Lung (tissue), 12 donors: ENCODE measurements around the gene ERMARD. TPM values are rescaled to one million over a fixed set of nuclear protein-coding genes. Genes with fewer than 3 reads are reported as not detected.

ENCODE experiments used
- ATAC-seq: fragments of 200-7000 bp; cut with Tn5 transposase; one replicate; pipeline ENCODE4 v1.9.1; 2020; ENCODE audit warnings: moderate number of reproducible peaks; ENCODE audit not compliant: insufficient read depth, low FRiP score
- DNase-seq, 3 donors: peaks; one replicate each; pipeline ENCODE4 v3.0.0-alpha.2; 2013 to 2017
- H3K27ac ChIP-seq, 2 donors: one replicate each; pipeline ENCODE4 v1.5.1; 2013; ENCODE audit warnings: mild to moderate bottlenecking in 2 of 2, moderate library complexity in 2 of 2, control low read depth in 1 of 2, inconsistent platforms in 1 of 2, low read depth in 1 of 2, low read length in 1 of 2
- H3K27me3 ChIP-seq, 3 donors: one replicate each; pipeline ENCODE4 v1.5.1; 2013; ENCODE audit warnings: low read length in 2 of 3; ENCODE audit not compliant: control insufficient read depth in 3 of 3, insufficient read depth in 3 of 3
- H3K36me3 ChIP-seq, 4 donors: one replicate each; pipeline ENCODE4 v1.5.1; 2013; ENCODE audit warnings: low read length in 4 of 4, mild to moderate bottlenecking in 1 of 4, moderate library complexity in 1 of 4; ENCODE audit not compliant: control insufficient read depth in 4 of 4, insufficient read depth in 4 of 4
- H3K4me1 ChIP-seq, 5 donors: one replicate each; pipeline ENCODE4 v1.5.1; 2013; ENCODE audit warnings: low read length in 5 of 5, mild to moderate bottlenecking in 2 of 5, moderate library complexity in 1 of 5; ENCODE audit not compliant: control insufficient read depth in 5 of 5, insufficient read depth in 5 of 5
- H3K4me3 ChIP-seq: one replicate; pipeline ENCODE4 v1.5.1; 2013; ENCODE audit warnings: mild to moderate bottlenecking, control low read depth, moderate library complexity
- H3K9ac ChIP-seq, 2 donors: one replicate each; pipeline ENCODE4 v1.5.1; 2013; ENCODE audit warnings: low read length in 2 of 2, control low read depth in 1 of 2; ENCODE audit not compliant: insufficient read depth in 1 of 2
- H3K9me3 ChIP-seq, 4 donors: one replicate each; pipeline ENCODE4 v1.5.1; 2013; ENCODE audit warnings: low read length in 3 of 4, mild to moderate bottlenecking in 1 of 4, moderate library complexity in 1 of 4; ENCODE audit not compliant: control insufficient read depth in 4 of 4, insufficient read depth in 3 of 4
- CTCF ChIP-seq: IDR thresholded peaks from 2 replicates; pipeline ENCODE4 v1.5.1; 2012; ENCODE audit warnings: mild to moderate bottlenecking; ENCODE audit errors: control extremely low read depth, extremely low read depth
- WGBS, 2 donors: extraction: QIAGEN DNeasy Blood & Tissue Kit; methylation state at CpG; one replicate each; pipeline ENCODE4 v1.1.7; 2013; 5-methylcytosine and 5-hydroxymethylcytosine counted together
- polyA plus RNA-seq, 2 donors: library from polyadenylated mRNA; stranded (reverse); fragments of 200-250 nt; gene quantifications; one replicate each; pipeline ENCODE4 v1.2.1, GENCODE V29; 2013
- total RNA-seq, 2 donors: library from RNA; depleted of rRNA in 1 of 2; stranded (reverse); fragments of >200 nt in 1 of 2; gene quantifications; one replicate each; pipeline ENCODE4 v1.2.1, GENCODE V29; 2014 to 2021
- donor health status: control.
- donor health status: control.
- donor health status: Bipolar disorder and iron deficiency.
- donor health status: healthy.
- donor health status: DM: yes; HTN: yes; CAD: no.

ERMARD gene
- total and polyA plus RNA-seq, 4 donors = 18.7 to 55.3 (median 32.9) TPM

- H3K4me1 ChIP-seq = no peaks in the 10 kb centered on the region
- no peak overlapping the region for H3K27ac ChIP-seq
- peaks cover 0 to 4% (median 0%) of the 10 kb centered on the region in 3 donors for H3K27me3 ChIP-seq
- no peak for ATAC-seq
- H3K4me3 ChIP-seq = no peak overlapping the region
- no peaks in the 10 kb centered on the region for H3K36me3 ChIP-seq
- no peak for TF ChIP-seq CTCF
- DNase-seq = no peak
- WGBS, 2 donors = 48 to 49% methylated on average over 18 of the region's 18 CpGs
- no peak overlapping the region for H3K9ac ChIP-seq
- H3K9me3 ChIP-seq = no peaks in the 10 kb centered on the region
Measured at GRCh38 chr6:169810066-169810989, 58.9 kb downstream of the ERMARD start.

- WGBS, 2 donors = 92 to 97% methylated on average over 8 of the region's 8 CpGs
- DNase-seq (no peak), ATAC-seq (no peak)
- no peak overlapping the region for H3K27ac ChIP-seq
- H3K4me3 ChIP-seq = no peak overlapping the region
- H3K9ac ChIP-seq = no peak overlapping the region
- TF ChIP-seq CTCF = no peak
- H3K4me1 ChIP-seq = no peaks in the 10 kb centered on the region
- no peaks in the 10 kb centered on the region for H3K36me3 ChIP-seq
- no peaks in the 10 kb centered on the region for H3K9me3 ChIP-seq
- peaks cover 0 to 4% (median 0%) of the 10 kb centered on the region in 3 donors for H3K27me3 ChIP-seq
Measured at GRCh38 chr6:169811072-169811471, 59.6 kb downstream of the ERMARD start.

- no peak for TF ChIP-seq CTCF
- no peaks in the 10 kb centered on the region for H3K9me3 ChIP-seq
- H3K4me1 ChIP-seq = no peaks in the 10 kb centered on the region
- H3K9ac ChIP-seq = no peak overlapping the region
- no peak overlapping the region for H3K4me3 ChIP-seq
- no peak overlapping the region for H3K27ac ChIP-seq
- ATAC-seq = no peak
- H3K27me3 ChIP-seq = peaks cover 0 to 4% (median 0%) of the 10 kb centered on the region in 3 donors
- 80 to 86% methylated on average over 18 of the region's 18 CpGs for WGBS, 2 donors
- no peaks in the 10 kb centered on the region for H3K36me3 ChIP-seq
- no peak for DNase-seq
Measured at GRCh38 chr6:169811521-169812256, 60.3 kb downstream of the ERMARD start.
